OCI-LY1 (cell line): Measurements from ENCODE around the gene RPL13.

Experiments
- H2AFZ ChIP-seq: fragments of 200-600 bp; sonication (generic), shearing (Covaris generic); 2 replicates; pipeline ENCODE4 v1.6.0; 2014; ENCODE audit warnings: antibody characterized with exemption, mild to moderate bottlenecking, low read length
- H3F3A ChIP-seq: fragments of 200-600 bp; sonication (generic), shearing (Covaris generic); 2 replicates; pipeline ENCODE4 v1.6.0; 2014; ENCODE audit warnings: mild to moderate bottlenecking, antibody characterized with exemption, low read length, moderate library complexity; ENCODE audit not compliant: insufficient read depth
- H3K27ac ChIP-seq: fragments of 200-600 bp; sonication (generic); 2 replicates; pipeline ENCODE4 v1.5.1; 2014; ENCODE audit warnings: low read length, mixed run types, mild to moderate bottlenecking, low read depth; ENCODE audit not compliant: poor library complexity, severe bottlenecking
- H3K27me3 ChIP-seq: fragments of 200-600 bp; sonication (generic); 2 replicates; pipeline ENCODE4 v1.6.0; 2014; ENCODE audit warnings: antibody characterized with exemption, mild to moderate bottlenecking, low read length, moderate library complexity; ENCODE audit not compliant: insufficient read depth
- H3K36me3 ChIP-seq: fragments of 200-600 bp; sonication (generic); 2 replicates; pipeline ENCODE4 v1.6.1; 2014; ENCODE audit warnings: mild to moderate bottlenecking, antibody characterized with exemption, low read length, moderate library complexity, mixed read lengths; ENCODE audit not compliant: insufficient read depth
- H3K4me1 ChIP-seq: fragments of 200-600 bp; sonication (generic); 2 replicates; pipeline ENCODE4 v1.5.1; 2014; ENCODE audit warnings: mild to moderate bottlenecking, low read length, moderate library complexity; ENCODE audit not compliant: insufficient read depth, severe bottlenecking
- H3K4me2 ChIP-seq: fragments of 200-600 bp; sonication (generic), shearing (Covaris generic); 2 replicates; pipeline ENCODE4 v1.6.1; 2014; ENCODE audit warnings: low read length
- H3K4me3 ChIP-seq: fragments of 200-600 bp; sonication (generic); 2 replicates; pipeline ENCODE4 v1.5.1; 2014; ENCODE audit warnings: low read length, low read depth, mild to moderate bottlenecking, mixed read lengths; ENCODE audit not compliant: poor library complexity, severe bottlenecking
- H3K79me2 ChIP-seq: fragments of 200-600 bp; shearing (Covaris generic); 2 replicates; pipeline ENCODE4 v1.6.1; 2016; ENCODE audit warnings: mixed run types, low read length, mixed read lengths; ENCODE audit not compliant: insufficient read depth
- H3K9ac ChIP-seq: fragments of 200-600 bp; sonication (generic), shearing (Covaris generic); 2 replicates; pipeline ENCODE4 v1.6.1; 2014; ENCODE audit warnings: mild to moderate bottlenecking, low read length, mixed read lengths
- H3K9me2 ChIP-seq: fragments of 200-600 bp; sonication (generic), shearing (Covaris generic); 2 replicates; pipeline ENCODE4 v1.6.1; 2014; ENCODE audit warnings: low read depth, mild to moderate bottlenecking, low read length, mixed read lengths
- H3K9me3 ChIP-seq: fragments of 200-600 bp; shearing (Covaris generic); 2 replicates; pipeline ENCODE4 v1.6.1; 2014; ENCODE audit warnings: low read length, mixed read lengths
- H4K20me1 ChIP-seq: fragments of 200-600 bp; sonication (generic), shearing (Covaris generic); 2 replicates; pipeline ENCODE4 v1.6.0; 2016; ENCODE audit warnings: mild to moderate bottlenecking, low read length; ENCODE audit not compliant: insufficient read depth
- CTCF ChIP-seq: fragments of 200-600 bp; sonication (generic), shearing (Covaris generic); IDR thresholded peaks from 2 replicates; pipeline ENCODE4 v1.5.1; 2017; ENCODE audit warnings: mild to moderate bottlenecking, antibody characterized with exemption, low read length, moderate library complexity, mixed read lengths
- EZH2 ChIP-seq: fragments of 200-600 bp; sonication (generic), shearing (Covaris generic); IDR thresholded peaks from 2 replicates; pipeline ENCODE4 v1.8.0; 2017; ENCODE audit warnings: borderline replicate concordance, mixed run types, mild to moderate bottlenecking, antibody characterized with exemption, low read length, moderate library complexity, mixed read lengths

Gene RPL13

DNA sequence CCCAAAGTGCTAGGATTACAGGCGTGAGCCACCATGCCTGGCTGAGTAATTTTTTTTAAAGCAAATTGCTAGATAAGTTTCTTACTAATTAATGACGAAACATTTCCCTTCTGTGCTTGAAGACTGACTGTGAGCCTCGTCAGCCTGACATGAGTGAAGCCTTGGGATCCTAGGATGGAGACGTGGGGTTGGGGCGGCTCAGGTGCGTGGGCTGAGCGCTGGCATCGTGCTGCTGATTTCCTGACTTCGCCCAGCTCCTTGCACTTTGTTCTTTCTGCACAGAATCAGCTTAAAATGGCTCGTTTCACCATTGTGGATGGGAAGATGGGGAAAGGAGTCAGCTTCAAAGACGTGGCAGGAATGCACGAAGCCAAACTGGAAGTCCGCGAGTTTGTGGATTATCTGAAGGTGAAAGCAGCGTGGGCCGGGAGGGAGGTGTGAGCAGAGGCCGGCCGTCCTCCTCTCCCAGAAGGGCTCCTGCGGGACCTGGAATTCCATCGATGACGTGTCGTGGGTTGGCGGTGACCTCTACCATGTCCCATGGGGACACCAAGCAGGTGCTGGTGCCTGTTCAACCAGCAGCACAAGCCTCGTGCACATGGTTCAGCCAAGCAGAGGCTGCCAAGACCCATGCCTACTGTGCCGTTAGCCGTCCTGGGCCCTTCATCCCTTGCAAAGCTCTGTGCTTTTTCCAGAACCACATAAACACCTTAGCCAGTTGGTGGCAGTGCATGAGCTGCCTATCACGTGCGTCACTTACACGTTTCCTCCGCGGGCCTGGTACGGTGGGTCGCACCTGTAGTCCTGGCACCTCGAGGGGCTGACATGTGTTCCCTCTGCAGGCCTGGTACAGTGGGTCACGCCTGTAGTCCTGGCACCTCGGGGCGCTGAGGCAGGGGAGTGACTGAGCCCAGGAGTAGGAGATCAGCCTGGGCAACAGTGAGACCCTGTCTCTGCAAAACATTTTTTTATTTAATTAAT, 29.8 kb upstream of the RPL13 start:
- Histone ChIP-seq H3K9me2 (no peaks in the 10 kb centered on the region), H3K27me3 (no peaks in the 10 kb centered on the region), H4K20me1 (no peaks in the 10 kb centered on the region), H3K4me3 (no peak overlapping the region), H2AFZ (no peak overlapping the region), H3F3A (no peaks in the 10 kb centered on the region), H3K9me3 (no peaks in the 10 kb centered on the region), H3K36me3 (peaks cover 89% of the 10 kb centered on the region), H3K27ac (no peak overlapping the region), H3K79me2 (no peaks in the 10 kb centered on the region), H3K4me1 (peaks cover 22% of the 10 kb centered on the region), H3K9ac (no peak overlapping the region), H3K4me2 (no peak overlapping the region)
- TF ChIP-seq CTCF (no peak), EZH2 (no peak)

DNA sequence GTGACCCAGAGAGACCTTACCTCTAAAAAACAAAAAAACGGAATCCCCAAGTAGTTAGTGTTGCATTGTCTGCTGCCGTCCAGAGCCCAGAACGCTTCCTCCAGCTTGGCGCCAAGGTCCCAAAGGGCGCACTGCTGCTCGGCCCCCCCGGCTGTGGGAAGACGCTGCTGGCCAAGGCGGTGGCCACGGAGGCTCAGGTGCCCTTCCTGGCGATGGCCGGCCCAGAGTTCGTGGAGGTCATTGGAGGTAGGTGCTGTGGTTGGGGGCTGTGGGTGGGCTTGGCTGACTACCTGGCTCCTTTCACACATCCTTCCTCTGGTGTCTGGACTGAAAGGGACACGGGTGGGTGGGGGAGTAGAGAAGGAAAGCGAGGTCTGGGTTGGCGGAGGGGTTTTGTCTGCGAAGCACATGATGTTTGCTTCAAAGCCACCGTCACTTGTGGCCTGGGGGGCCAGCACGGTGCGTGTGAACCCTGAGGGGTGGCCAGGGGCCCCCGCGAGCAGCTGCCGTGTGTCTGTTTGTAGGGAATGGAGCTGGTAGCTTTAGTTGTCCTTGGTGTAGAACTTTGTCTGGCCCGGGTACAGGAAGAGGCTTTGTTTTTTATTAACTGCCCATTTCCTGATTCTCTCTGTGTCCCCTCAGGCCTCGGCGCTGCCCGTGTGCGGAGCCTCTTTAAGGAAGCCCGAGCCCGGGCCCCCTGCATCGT, 28.5 kb upstream of the RPL13 start:
- Histone ChIP-seq H3K27ac (no peak overlapping the region), H3K4me3 (no peak overlapping the region), H3K4me1 (peaks cover 19% of the 10 kb centered on the region), H3K36me3 (peaks cover 82% of the 10 kb centered on the region), H3K9me3 (no peaks in the 10 kb centered on the region), H4K20me1 (no peaks in the 10 kb centered on the region), H2AFZ (no peak overlapping the region), H3K9me2 (no peaks in the 10 kb centered on the region), H3F3A (no peaks in the 10 kb centered on the region), H3K9ac (no peak overlapping the region), H3K27me3 (no peaks in the 10 kb centered on the region), H3K79me2 (no peaks in the 10 kb centered on the region), H3K4me2 (no peak overlapping the region)
- TF ChIP-seq CTCF (no peak), EZH2 (no peak)

- Histone ChIP-seq H3K4me2 (peak overlapping the region; percentile 43; the same call in 1 of the 2 replicates), H3K4me3 (peak overlapping the region; percentile 7), H3K27me3 (no peaks in the 10 kb centered on the region), H3K9me2 (no peaks in the 10 kb centered on the region), H3K9me3 (no peaks in the 10 kb centered on the region), H4K20me1 (no peaks in the 10 kb centered on the region), H3K27ac (peak overlapping the region; percentile 90), H2AFZ (no peak overlapping the region), H3K9ac (peak overlapping the region; percentile 37), H3K36me3 (peaks cover 79% of the 10 kb centered on the region), H3F3A (no peaks in the 10 kb centered on the region), H3K4me1 (peaks cover 19% of the 10 kb centered on the region), H3K79me2 (no peaks in the 10 kb centered on the region)
- TF ChIP-seq EZH2 (no peak), CTCF (no peak)
These were observed 26.2 kb upstream of the RPL13 start for GRCh38 chr16:89534252-89534756.
